ENCODE data around the gene HDAC4. TPM values are rescaled to one million over a fixed set of nuclear protein-coding genes. Genes with fewer than 3 reads are reported as not detected.

HDAC4 gene
- total RNA-seq, 1 donor from 2014 or later, result 11.8 TPM

- peaks cover 22% of the 10 kb centered on the region for H3K36me3 Mint-ChIP-seq (ENCODE audit: low read depth, unreplicated experiment)
- Histone ChIP-seq H3K27me3 (ENCODE audit: insufficient read depth, low read length) (no peaks in the 10 kb centered on the region), H2AFZ (ENCODE audit: low read depth, low read length) (no peak overlapping the region), H3K4me3 (ENCODE audit: insufficient read depth, low read depth, low read length) (no peak overlapping the region), H4K20me1 (ENCODE audit: insufficient read depth, low read length) (no peaks in the 10 kb centered on the region), H3K9me3 (ENCODE audit: insufficient read depth, low read depth, low read length) (peaks cover 4% of the 10 kb centered on the region), H3K27ac (ENCODE audit: low read depth, low read length) (no peak overlapping the region), H3K79me2 (ENCODE audit: insufficient read depth, low read length) (no peaks in the 10 kb centered on the region), H3K9ac (ENCODE audit: low read length) (no peak overlapping the region), H3K4me2 (ENCODE audit: low read length) (no peak overlapping the region), H3K4me1 (ENCODE audit: insufficient read depth, low read length) (no peaks in the 10 kb centered on the region), H3K36me3 (ENCODE audit: insufficient read depth, low read length) (no peaks in the 10 kb centered on the region)
- H3K4me1 Mint-ChIP-seq (ENCODE audit: low read depth, unreplicated experiment), result no peaks in the 10 kb centered on the region
- peaks cover 2% of the 10 kb centered on the region for H3K9me3 Mint-ChIP-seq (ENCODE audit: unreplicated experiment)
- DNase-seq (ENCODE audit: low read depth), result no peak
- H3K27me3 Mint-ChIP-seq (ENCODE audit: low read depth, unreplicated experiment), result no peaks in the 10 kb centered on the region
- H3K27ac Mint-ChIP-seq (ENCODE audit: unreplicated experiment), result no peak overlapping the region
- no peak for TF ChIP-seq EZH2 (IDR thresholded peaks at IDR 0.05; ENCODE audit: insufficient read depth, low read length)
- no peak for TF ChIP-seq CTCF (IDR thresholded peaks at IDR 0.05; ENCODE audit: insufficient read depth, low read depth, low read length)
- FAIRE-seq, result no peak
- H3K4me3 Mint-ChIP-seq (ENCODE audit: unreplicated experiment), result no peak overlapping the region
Observed at GRCh38 chr2:239186516-239187357, 214.1 kb downstream of the HDAC4 start.

DNA sequence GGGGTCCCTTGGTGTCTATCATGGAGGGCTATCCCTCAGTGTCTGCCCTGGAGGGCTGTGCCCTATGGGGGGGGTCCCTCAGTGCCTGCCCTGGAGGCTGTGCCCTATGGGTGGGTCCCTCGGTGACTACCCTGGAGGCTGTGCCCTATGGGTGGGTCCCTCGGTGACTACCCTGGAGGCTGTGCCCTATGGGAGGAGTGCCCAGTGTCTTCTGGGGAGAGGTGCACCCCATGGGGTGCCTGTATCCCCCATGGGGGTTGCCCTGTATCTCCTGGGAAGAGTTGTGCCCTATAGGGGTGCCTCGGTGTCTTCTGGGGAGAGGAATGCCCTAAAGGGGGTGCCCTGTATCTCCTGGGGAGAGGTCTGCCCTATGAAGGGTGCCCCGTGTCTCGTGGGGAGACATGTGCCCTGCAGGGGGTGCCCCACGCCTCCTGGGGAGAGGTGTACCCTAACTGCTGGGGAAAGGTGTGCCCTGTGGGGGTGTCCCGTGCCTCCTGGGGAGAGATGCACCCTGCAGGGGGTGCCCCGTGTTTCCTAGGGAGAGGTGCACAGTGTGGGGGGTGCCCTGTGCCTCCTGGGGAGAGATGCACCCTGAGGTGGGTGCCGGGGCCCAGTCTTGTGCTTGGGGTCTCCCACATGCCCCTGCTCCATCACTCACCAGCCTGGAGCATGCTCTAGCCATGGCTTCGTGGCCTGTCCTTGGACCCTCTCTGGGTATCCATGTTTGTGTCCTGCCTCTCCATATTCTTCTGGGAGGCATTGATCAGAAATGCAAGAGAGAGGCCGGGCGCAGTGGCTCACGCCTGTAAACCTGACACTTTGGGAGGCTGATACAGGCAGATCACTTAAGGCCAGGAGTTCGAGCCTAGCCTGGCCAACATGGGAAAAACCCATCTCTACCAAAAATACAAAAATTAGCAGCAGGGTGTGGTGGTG, 215.6 kb downstream of the HDAC4 start:
- H3K4me1 ChIP-seq (ENCODE audit: insufficient read depth, low read length), result no peaks in the 10 kb centered on the region
- no peak for TF ChIP-seq CTCF (IDR thresholded peaks at IDR 0.05; ENCODE audit: insufficient read depth, low read depth, low read length)
- TF ChIP-seq EZH2 (IDR thresholded peaks at IDR 0.05; ENCODE audit: insufficient read depth, low read length), result no peak
- Mint-ChIP-seq H3K4me1 (ENCODE audit: low read depth, unreplicated experiment) (no peaks in the 10 kb centered on the region), H3K9me3 (ENCODE audit: unreplicated experiment) (peaks cover 2% of the 10 kb centered on the region), H3K36me3 (ENCODE audit: low read depth, unreplicated experiment) (peaks cover 23% of the 10 kb centered on the region), H3K27ac (ENCODE audit: unreplicated experiment) (no peak overlapping the region), H3K4me3 (ENCODE audit: unreplicated experiment) (no peak overlapping the region), H3K27me3 (ENCODE audit: low read depth, unreplicated experiment) (no peaks in the 10 kb centered on the region)
- DNase-seq (ENCODE audit: low read depth), result no peak
- no peaks in the 10 kb centered on the region for H4K20me1 ChIP-seq (ENCODE audit: insufficient read depth, low read length)
- H3K27me3 ChIP-seq (ENCODE audit: insufficient read depth, low read length), result no peaks in the 10 kb centered on the region
- peaks cover 4% of the 10 kb centered on the region for H3K9me3 ChIP-seq (ENCODE audit: insufficient read depth, low read depth, low read length)
- no peak overlapping the region for H3K9ac ChIP-seq (ENCODE audit: low read length)
- H3K4me2 ChIP-seq (ENCODE audit: low read length), result no peak overlapping the region
- H3K79me2 ChIP-seq (ENCODE audit: insufficient read depth, low read length), result no peaks in the 10 kb centered on the region
- FAIRE-seq, result no peak
- no peak overlapping the region for H3K27ac ChIP-seq (ENCODE audit: low read depth, low read length)
- no peak overlapping the region for H2AFZ ChIP-seq (ENCODE audit: low read depth, low read length)
- no peaks in the 10 kb centered on the region for H3K36me3 ChIP-seq (ENCODE audit: insufficient read depth, low read length)
- no peak overlapping the region for H3K4me3 ChIP-seq (ENCODE audit: insufficient read depth, low read depth, low read length)
